ACC112 (cell line): ENCODE results near the gene CD47.

Experiments
- H2AFZ ChIP-seq: fragments of 200-600 bp; sonication (generic); one replicate; pipeline ENCODE4 v1.6.0; 2017; ENCODE audit warnings: antibody characterized with exemption, low read length; ENCODE audit not compliant: unreplicated experiment
- H3K27ac ChIP-seq: fragments of 200-600 bp; sonication (generic); 2 replicates; pipeline ENCODE4 v1.5.1; 2014; ENCODE audit warnings: low read depth, mild to moderate bottlenecking, antibody characterized with exemption, low read length, moderate library complexity
- H3K27me3 ChIP-seq: fragments of 200-600 bp; sonication (generic); 2 replicates; pipeline ENCODE4 v1.6.1; 2014; ENCODE audit warnings: mild to moderate bottlenecking, antibody characterized with exemption, low read length, moderate library complexity, mixed read lengths; ENCODE audit not compliant: insufficient read depth
- H3K36me3 ChIP-seq: fragments of 200-600 bp; sonication (generic); 2 replicates; pipeline ENCODE4 v1.6.1; 2016; ENCODE audit warnings: mild to moderate bottlenecking, antibody characterized with exemption, low read length, moderate library complexity, mixed read lengths; ENCODE audit not compliant: insufficient read depth
- H3K4me1 ChIP-seq: fragments of 200-600 bp; sonication (generic); one replicate; pipeline ENCODE4 v1.6.1; 2016; ENCODE audit warnings: low read length, mixed read lengths; ENCODE audit not compliant: insufficient read depth, unreplicated experiment, control insufficient read depth
- H3K4me3 ChIP-seq: fragments of 200-600 bp; sonication (generic); 2 replicates; pipeline ENCODE4 v1.5.1; 2014; ENCODE audit warnings: mild to moderate bottlenecking, low read depth, low read length
- H3K79me2 ChIP-seq: fragments of 200-600 bp; sonication (generic); one replicate; pipeline ENCODE4 v1.6.0; 2016; ENCODE audit warnings: low read length; ENCODE audit not compliant: control insufficient read depth, unreplicated experiment, insufficient read depth

The CD47 gene

GRCh38 chr3:108099679-108100428 lies 9.0 kb upstream of the CD47 start:
- no peaks in the 10 kb centered on the region for H3K4me1 ChIP-seq
- no peaks in the 10 kb centered on the region for H3K27me3 ChIP-seq
- H3K36me3 ChIP-seq: no peaks in the 10 kb centered on the region
- H3K79me2 ChIP-seq: no peaks in the 10 kb centered on the region
- no peak overlapping the region for H3K27ac ChIP-seq
- H2AFZ ChIP-seq: no peak overlapping the region
- H3K4me3 ChIP-seq: no peak overlapping the region

GRCh38 chr3:108099244-108099643 lies 8.4 kb upstream of the CD47 start:
- Histone ChIP-seq H2AFZ (no peak overlapping the region), H3K27me3 (no peaks in the 10 kb centered on the region), H3K36me3 (no peaks in the 10 kb centered on the region), H3K4me1 (no peaks in the 10 kb centered on the region), H3K27ac (no peak overlapping the region), H3K79me2 (no peaks in the 10 kb centered on the region), H3K4me3 (no peak overlapping the region)

GRCh38 chr3:108098003-108098370 lies 7.2 kb upstream of the CD47 start:
- Histone ChIP-seq H3K36me3 (no peaks in the 10 kb centered on the region), H3K27ac (no peak overlapping the region), H3K4me1 (no peaks in the 10 kb centered on the region), H3K79me2 (no peaks in the 10 kb centered on the region), H3K27me3 (no peaks in the 10 kb centered on the region), H3K4me3 (no peak overlapping the region), H2AFZ (no peak overlapping the region)

GRCh38 chr3:108097322-108098002 lies 6.6 kb upstream of the CD47 start:
- no peaks in the 10 kb centered on the region for H3K36me3 ChIP-seq
- no peak overlapping the region for H3K27ac ChIP-seq
- no peaks in the 10 kb centered on the region for H3K79me2 ChIP-seq
- no peak overlapping the region for H2AFZ ChIP-seq
- no peak overlapping the region for H3K4me3 ChIP-seq
- H3K4me1 ChIP-seq: no peaks in the 10 kb centered on the region
- no peaks in the 10 kb centered on the region for H3K27me3 ChIP-seq

- Histone ChIP-seq H3K4me3 (no peak overlapping the region), H3K27ac (no peak overlapping the region), H2AFZ (no peak overlapping the region), H3K4me1 (no peaks in the 10 kb centered on the region), H3K36me3 (no peaks in the 10 kb centered on the region), H3K27me3 (no peaks in the 10 kb centered on the region), H3K79me2 (no peaks in the 10 kb centered on the region)
These were observed 5.9 kb upstream of the CD47 start for GRCh38 chr3:108096532-108097321.

- H3K36me3 ChIP-seq: no peaks in the 10 kb centered on the region
- no peaks in the 10 kb centered on the region for H3K27me3 ChIP-seq
- H3K27ac ChIP-seq: no peak overlapping the region
- peaks cover 19% of the 10 kb centered on the region for H3K79me2 ChIP-seq
- H2AFZ ChIP-seq: no peak overlapping the region
- H3K4me3 ChIP-seq: no peak overlapping the region
- H3K4me1 ChIP-seq: no peaks in the 10 kb centered on the region
These were observed 2.8 kb upstream of the CD47 start for GRCh38 chr3:108093616-108094015.

- peaks cover 2% of the 10 kb centered on the region for H3K4me1 ChIP-seq
- H3K36me3 ChIP-seq: no peaks in the 10 kb centered on the region
- no peaks in the 10 kb centered on the region for H3K27me3 ChIP-seq
- peaks cover 24% of the 10 kb centered on the region for H3K79me2 ChIP-seq
- H3K27ac ChIP-seq: no peak overlapping the region
- H2AFZ ChIP-seq: no peak overlapping the region
- no peak overlapping the region for H3K4me3 ChIP-seq
These were observed 2.2 kb upstream of the CD47 start for GRCh38 chr3:108093021-108093420.

GRCh38 chr3:108092501-108092900 lies 1.7 kb upstream of the CD47 start:
- Histone ChIP-seq H3K4me1 (peaks cover 5% of the 10 kb centered on the region), H3K27ac (no peak overlapping the region), H3K79me2 (peaks cover 30% of the 10 kb centered on the region), H2AFZ (no peak overlapping the region), H3K4me3 (no peak overlapping the region), H3K36me3 (no peaks in the 10 kb centered on the region), H3K27me3 (no peaks in the 10 kb centered on the region)

- 0 out of 2 replicates have a peak, but pooled peaks cover 2% of the 10 kb centered on the region for H3K36me3 ChIP-seq
- peak overlapping the region; percentile 55 for H2AFZ ChIP-seq
- H3K4me1 ChIP-seq: peaks cover 5% of the 10 kb centered on the region
- peak overlapping the region; percentile 85 for H3K4me3 ChIP-seq
- no peak overlapping the region; the same call in 1 of the 2 replicates for H3K27ac ChIP-seq
- H3K27me3 ChIP-seq: no peaks in the 10 kb centered on the region
- peaks cover 38% of the 10 kb centered on the region for H3K79me2 ChIP-seq
These were observed 843 bp upstream of the CD47 start for GRCh38 chr3:108091498-108092250.

GRCh38 chr3:108090049-108090700 lies 656 bp downstream of the CD47 start:
- H3K4me3 ChIP-seq: peak overlapping the region; percentile 85
- H2AFZ ChIP-seq: peak overlapping the region; percentile 51
- no peaks in the 10 kb centered on the region for H3K27me3 ChIP-seq
- H3K4me1 ChIP-seq: peaks cover 5% of the 10 kb centered on the region
- H3K36me3 ChIP-seq: peaks cover 8% of the 10 kb centered on the region; the same call in 1 of the 2 replicates
- peaks cover 52% of the 10 kb centered on the region for H3K79me2 ChIP-seq
- peak overlapping the region; percentile 21; the same call in 1 of the 2 replicates for H3K27ac ChIP-seq
